Breast epithelium (tissue), 3 donors: ENCODE results near the gene MSL1.
A peak's percentile ranks its signal among the peaks of the same experiment; 100 is the strongest.

Experiments
- POLR2A ChIP-seq: fragments of 450-650 bp; IDR thresholded peaks from one replicate; pipeline ENCODE4 v1.6.1; 2016; ENCODE audit warnings: antibody characterized with exemption, mild to moderate bottlenecking, moderate library complexity
- TF ChIP-seq, protein P1 (sequence below), 3 donors: fragments of 450-650 bp; IDR thresholded peaks; one replicate each; pipeline ENCODE4 v1.5.1; 2016 to 2017; ENCODE audit warnings: antibody characterized with exemption in 3 of 3, mild to moderate bottlenecking in 3 of 3, moderate library complexity in 3 of 3

DNA sequence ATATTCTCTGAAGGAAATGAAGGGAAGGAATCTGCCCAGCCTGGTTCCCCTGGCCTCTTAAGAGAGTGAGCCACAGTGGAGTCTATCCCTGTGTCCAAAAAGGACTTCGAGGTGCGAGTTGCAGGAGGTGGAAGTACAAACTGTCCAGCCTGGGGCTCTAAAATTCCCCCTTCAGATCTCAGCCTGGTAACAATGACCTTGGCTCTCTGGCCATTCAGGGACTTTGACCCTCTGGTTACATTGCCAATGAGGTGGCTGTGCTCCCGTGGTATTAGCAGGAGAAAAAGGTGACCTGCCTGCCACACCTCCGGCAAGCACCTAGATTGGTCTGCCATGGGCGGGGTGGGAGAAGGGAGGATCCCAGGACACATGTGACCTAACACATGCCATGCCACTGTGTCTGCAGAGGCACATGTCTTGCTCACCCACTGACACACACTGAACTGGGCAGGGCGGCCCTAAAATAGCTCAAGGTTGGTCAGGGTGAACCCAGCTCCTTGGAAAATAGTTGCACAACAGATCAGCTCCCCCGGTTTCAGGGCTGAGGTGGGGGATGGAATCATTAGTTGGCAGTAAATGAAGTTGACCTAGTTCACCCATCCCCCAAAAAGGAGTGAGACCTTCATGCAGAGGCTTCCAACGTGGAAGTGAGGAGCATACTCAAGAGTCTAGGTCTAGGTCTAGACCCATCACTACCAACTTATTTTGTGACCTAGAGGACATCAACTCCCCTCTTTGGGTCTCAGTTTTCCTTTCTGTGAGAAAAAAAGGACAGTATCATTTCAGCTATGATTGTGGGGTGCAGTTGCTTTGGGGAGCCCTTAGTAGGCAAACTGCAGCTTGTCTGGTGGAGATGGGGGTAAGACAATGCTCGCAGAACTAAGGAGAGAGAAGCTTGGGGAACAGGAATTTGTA is 23.6 kb upstream of the MSL1 start:
- TF ChIP-seq, protein P1, sequence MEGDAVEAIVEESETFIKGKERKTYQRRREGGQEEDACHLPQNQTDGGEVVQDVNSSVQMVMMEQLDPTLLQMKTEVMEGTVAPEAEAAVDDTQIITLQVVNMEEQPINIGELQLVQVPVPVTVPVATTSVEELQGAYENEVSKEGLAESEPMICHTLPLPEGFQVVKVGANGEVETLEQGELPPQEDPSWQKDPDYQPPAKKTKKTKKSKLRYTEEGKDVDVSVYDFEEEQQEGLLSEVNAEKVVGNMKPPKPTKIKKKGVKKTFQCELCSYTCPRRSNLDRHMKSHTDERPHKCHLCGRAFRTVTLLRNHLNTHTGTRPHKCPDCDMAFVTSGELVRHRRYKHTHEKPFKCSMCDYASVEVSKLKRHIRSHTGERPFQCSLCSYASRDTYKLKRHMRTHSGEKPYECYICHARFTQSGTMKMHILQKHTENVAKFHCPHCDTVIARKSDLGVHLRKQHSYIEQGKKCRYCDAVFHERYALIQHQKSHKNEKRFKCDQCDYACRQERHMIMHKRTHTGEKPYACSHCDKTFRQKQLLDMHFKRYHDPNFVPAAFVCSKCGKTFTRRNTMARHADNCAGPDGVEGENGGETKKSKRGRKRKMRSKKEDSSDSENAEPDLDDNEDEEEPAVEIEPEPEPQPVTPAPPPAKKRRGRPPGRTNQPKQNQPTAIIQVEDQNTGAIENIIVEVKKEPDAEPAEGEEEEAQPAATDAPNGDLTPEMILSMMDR (IDR thresholded peaks at IDR 0.05): peak in 1 of 3 donors; percentile 11
- TF ChIP-seq POLR2A: no peak
